Type B pancreatic cell (in vitro differentiated cells): ENCODE data around the gene DLK1. TPM values are rescaled to one million over a fixed set of nuclear protein-coding genes. Genes with fewer than 3 reads are reported as not detected.

Source experiments
- DNase-seq: peaks from one replicate; pipeline ENCODE4 v3.0.0; 2021; ENCODE audit warnings: mixed read lengths; ENCODE audit not compliant: unreplicated experiment; ENCODE audit errors: extremely low spot score
- H3K27ac Mint-ChIP-seq: 2 replicates; pipeline ENCODE4 v1.8.0; 2021; ENCODE audit warnings: mild to moderate bottlenecking, mixed read lengths
- H3K27me3 Mint-ChIP-seq: 2 replicates; pipeline ENCODE4 v1.8.0; 2021; ENCODE audit warnings: mixed read lengths
- H3K36me3 Mint-ChIP-seq: 2 replicates; pipeline ENCODE4 v1.8.0; 2021; ENCODE audit warnings: mixed read lengths
- H3K4me1 Mint-ChIP-seq: one replicate; pipeline ENCODE4 v1.8.0; 2021; ENCODE audit warnings: mixed read lengths; ENCODE audit not compliant: unreplicated experiment
- H3K4me3 Mint-ChIP-seq: 2 replicates; pipeline ENCODE4 v1.8.0; 2021; ENCODE audit warnings: mild to moderate bottlenecking, mixed read lengths
- H3K9me3 Mint-ChIP-seq: 2 replicates; pipeline ENCODE4 v1.8.0; 2021; ENCODE audit warnings: mixed read lengths
- total RNA-seq: library from RNA; stranded (reverse); gene quantifications from 2 replicates; pipeline ENCODE4 v1.2.1, GENCODE V29; 2021; ENCODE audit warnings: low replicate concordance
- TF ChIP-seq, protein P1 (sequence below): fragments of 200-600 bp; sonication (generic); conservative IDR thresholded peaks from 2 replicates; pipeline ENCODE4 v1.5.0; 2021; ENCODE audit warnings: antibody characterized with exemption, mild to moderate bottlenecking

DLK1 gene
- total RNA-seq, 1 donor from 2014 or later, result 149 TPM

DNA sequence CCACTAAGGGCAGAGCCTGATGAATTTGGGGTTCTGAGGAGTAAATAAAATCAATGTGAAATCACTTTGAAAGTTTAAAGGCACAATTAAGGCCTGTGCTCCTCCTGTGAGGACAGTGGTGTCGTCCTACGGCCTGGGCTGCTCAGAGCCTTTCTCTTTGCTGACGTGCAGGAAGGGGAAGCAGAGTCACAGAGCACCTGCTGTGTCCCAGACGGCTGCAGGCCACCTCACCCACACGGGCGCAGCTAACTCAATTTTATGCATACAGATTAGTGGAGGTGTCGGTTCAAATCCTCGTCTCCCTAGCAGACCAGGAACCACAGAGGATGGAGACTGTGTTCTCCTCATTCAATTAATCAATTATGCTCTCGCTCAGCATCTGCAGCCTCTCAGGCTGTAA is 11.4 kb upstream of the DLK1 start:
- DNase-seq, result no peak
- peaks cover 31% of the 10 kb centered on the region for H3K4me1 Mint-ChIP-seq
- no peaks in the 10 kb centered on the region for H3K36me3 Mint-ChIP-seq
- no peak overlapping the region for H3K27ac Mint-ChIP-seq
- H3K4me3 Mint-ChIP-seq, result no peak overlapping the region
- H3K9me3 Mint-ChIP-seq, result no peaks in the 10 kb centered on the region
- peaks cover 33% of the 10 kb centered on the region for H3K27me3 Mint-ChIP-seq
- TF ChIP-seq, protein P1, sequence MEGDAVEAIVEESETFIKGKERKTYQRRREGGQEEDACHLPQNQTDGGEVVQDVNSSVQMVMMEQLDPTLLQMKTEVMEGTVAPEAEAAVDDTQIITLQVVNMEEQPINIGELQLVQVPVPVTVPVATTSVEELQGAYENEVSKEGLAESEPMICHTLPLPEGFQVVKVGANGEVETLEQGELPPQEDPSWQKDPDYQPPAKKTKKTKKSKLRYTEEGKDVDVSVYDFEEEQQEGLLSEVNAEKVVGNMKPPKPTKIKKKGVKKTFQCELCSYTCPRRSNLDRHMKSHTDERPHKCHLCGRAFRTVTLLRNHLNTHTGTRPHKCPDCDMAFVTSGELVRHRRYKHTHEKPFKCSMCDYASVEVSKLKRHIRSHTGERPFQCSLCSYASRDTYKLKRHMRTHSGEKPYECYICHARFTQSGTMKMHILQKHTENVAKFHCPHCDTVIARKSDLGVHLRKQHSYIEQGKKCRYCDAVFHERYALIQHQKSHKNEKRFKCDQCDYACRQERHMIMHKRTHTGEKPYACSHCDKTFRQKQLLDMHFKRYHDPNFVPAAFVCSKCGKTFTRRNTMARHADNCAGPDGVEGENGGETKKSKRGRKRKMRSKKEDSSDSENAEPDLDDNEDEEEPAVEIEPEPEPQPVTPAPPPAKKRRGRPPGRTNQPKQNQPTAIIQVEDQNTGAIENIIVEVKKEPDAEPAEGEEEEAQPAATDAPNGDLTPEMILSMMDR, result no peak

DNA sequence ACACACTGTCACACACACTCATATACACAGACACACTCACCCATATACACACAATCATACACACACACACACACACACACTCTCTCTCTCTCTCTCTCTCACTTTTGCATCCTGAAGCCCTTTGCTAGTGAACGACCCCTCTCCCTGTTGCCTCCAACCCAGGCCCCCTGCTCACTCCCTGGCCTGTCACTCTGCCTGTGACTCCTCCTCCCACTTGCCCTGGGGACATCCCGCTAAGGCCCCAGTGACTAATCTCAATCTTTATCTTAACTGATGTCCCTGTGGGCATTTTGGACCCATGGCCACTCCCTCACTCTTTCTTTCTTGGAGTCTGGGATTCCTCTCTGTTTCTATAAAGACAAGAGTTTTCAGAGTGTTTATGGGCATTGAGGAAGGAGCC is 10.9 kb upstream of the DLK1 start:
- TF ChIP-seq, protein P1, result no peak
- H3K9me3 Mint-ChIP-seq, result no peaks in the 10 kb centered on the region
- no peak for DNase-seq
- H3K27me3 Mint-ChIP-seq, result peaks cover 32% of the 10 kb centered on the region
- no peak overlapping the region for H3K4me3 Mint-ChIP-seq
- H3K27ac Mint-ChIP-seq, result no peak overlapping the region
- H3K36me3 Mint-ChIP-seq, result no peaks in the 10 kb centered on the region
- peaks cover 26% of the 10 kb centered on the region for H3K4me1 Mint-ChIP-seq

DNA sequence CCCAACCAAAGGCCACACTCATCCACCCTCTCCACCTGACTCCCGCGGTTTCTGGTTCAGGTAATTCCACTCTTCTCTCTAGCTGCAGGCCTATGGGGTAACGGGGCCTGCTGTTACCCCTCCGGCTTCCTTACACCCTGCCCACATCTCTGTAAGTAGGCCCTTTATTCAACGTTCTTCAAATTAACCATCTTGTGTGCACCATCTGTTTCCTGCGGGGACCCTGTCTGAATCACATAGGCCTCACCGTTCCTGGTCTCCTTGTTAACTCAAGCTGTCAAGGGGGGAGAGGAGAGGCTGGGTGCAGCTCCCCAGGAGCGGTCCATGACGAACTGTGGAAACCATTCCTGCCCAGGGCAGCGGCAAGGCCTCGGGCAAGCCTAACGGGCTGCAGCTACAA is 9.3 kb upstream of the DLK1 start:
- peaks cover 22% of the 10 kb centered on the region for H3K4me1 Mint-ChIP-seq
- no peaks in the 10 kb centered on the region for H3K36me3 Mint-ChIP-seq
- no peaks in the 10 kb centered on the region for H3K9me3 Mint-ChIP-seq
- H3K27ac Mint-ChIP-seq, result no peak overlapping the region
- no peak for DNase-seq
- H3K4me3 Mint-ChIP-seq, result no peak overlapping the region
- peaks cover 32% of the 10 kb centered on the region for H3K27me3 Mint-ChIP-seq
- TF ChIP-seq, protein P1, result no peak

DNA sequence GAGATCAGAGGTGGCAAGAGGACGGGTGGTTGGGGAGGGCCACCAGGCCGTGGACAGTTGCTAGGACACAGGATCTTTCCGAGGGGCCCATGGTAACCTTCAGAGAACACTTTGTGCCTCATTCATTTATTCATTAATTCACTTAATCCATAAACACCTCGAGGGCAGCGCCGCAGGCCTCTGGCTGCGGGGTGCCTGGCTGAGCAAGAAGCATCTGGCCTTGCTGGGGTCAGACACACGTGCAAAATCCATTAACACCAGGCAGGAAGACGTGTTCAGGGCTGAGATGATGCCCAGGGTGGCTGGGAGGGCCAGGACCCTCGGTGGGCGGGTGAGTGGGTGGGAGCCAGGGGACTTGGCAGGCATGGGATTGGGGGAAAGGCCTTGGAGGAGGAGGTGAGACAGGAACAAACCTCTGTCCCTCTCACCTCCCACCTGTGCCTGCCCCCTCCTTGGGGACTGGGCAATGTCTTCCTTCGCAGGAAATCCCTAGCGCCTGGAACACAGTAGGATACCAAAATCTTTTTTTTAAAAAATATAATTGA is 6.6 kb upstream of the DLK1 start:
- H3K27ac Mint-ChIP-seq, result no peak overlapping the region
- H3K4me1 Mint-ChIP-seq, result peaks cover 23% of the 10 kb centered on the region
- H3K27me3 Mint-ChIP-seq, result peaks cover 50% of the 10 kb centered on the region
- TF ChIP-seq, protein P1, result no peak
- H3K9me3 Mint-ChIP-seq, result no peaks in the 10 kb centered on the region
- no peaks in the 10 kb centered on the region for H3K36me3 Mint-ChIP-seq
- H3K4me3 Mint-ChIP-seq, result no peak overlapping the region
- no peak for DNase-seq

DNA sequence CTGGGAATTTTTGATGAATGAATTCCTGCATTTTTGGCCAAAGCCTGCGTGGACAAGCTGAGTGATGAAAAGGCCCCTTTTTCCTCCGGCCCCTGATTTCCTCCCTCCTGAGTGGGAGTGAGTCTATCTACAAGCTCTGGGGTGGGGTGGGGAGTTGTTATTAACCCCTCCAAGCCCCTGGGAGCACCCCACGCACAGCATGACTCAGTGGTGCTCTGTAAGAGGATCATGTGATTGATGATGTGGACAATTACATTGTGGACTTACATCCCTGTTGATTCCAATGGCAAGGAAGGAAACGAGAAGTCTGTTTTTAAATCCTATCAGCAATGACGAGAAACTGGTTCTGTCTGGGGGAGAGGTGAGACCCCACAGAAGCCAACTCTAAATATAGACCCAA is 5.1 kb upstream of the DLK1 start:
- Mint-ChIP-seq H3K9me3 (no peaks in the 10 kb centered on the region), H3K4me3 (no peak overlapping the region), H3K27ac (no peak overlapping the region), H3K27me3 (peaks cover 60% of the 10 kb centered on the region), H3K4me1 (peaks cover 19% of the 10 kb centered on the region), H3K36me3 (peaks cover 4% of the 10 kb centered on the region)
- TF ChIP-seq, protein P1, result no peak
- no peak for DNase-seq

DNA sequence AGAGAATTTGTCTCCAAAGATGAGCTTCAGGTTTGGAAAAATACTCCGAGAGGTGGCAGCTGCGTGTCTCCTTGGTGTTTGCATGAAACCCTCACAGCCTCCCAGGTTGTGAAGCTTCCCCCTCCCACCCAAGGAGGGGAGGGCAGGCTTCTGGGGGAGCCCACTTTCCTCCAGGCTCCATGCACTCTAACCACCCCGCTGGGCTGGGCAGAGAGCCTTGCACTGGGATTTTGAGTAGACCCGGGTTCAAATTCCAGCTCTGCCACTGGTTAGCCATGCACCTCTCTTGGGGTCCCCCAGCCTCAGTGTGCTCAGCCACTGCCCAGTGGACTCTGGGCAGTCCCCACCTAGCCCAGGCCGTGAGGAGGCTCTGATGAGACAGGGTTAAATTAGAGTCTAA is 4.3 kb upstream of the DLK1 start:
- TF ChIP-seq, protein P1, result no peak
- peaks cover 22% of the 10 kb centered on the region for H3K4me1 Mint-ChIP-seq
- H3K27me3 Mint-ChIP-seq, result peaks cover 64% of the 10 kb centered on the region

More for the DNA sequence above, 4.3 kb upstream of the DLK1 start:
- no peak overlapping the region for H3K4me3 Mint-ChIP-seq
- DNase-seq, result no peak
- peaks cover 4% of the 10 kb centered on the region for H3K36me3 Mint-ChIP-seq
- no peak overlapping the region for H3K27ac Mint-ChIP-seq
- H3K9me3 Mint-ChIP-seq, result no peaks in the 10 kb centered on the region
